GM19193 (cell line): ENCODE measurements around the gene ITPR3.

Experiments used
- POLR2A ChIP-seq: IDR thresholded peaks from 4 replicates; pipeline ENCODE4 v1.6.1; 2011; ENCODE audit not compliant: insufficient read depth, insufficient read length; ENCODE audit errors: extremely low read depth

ITPR3 gene

DNA sequence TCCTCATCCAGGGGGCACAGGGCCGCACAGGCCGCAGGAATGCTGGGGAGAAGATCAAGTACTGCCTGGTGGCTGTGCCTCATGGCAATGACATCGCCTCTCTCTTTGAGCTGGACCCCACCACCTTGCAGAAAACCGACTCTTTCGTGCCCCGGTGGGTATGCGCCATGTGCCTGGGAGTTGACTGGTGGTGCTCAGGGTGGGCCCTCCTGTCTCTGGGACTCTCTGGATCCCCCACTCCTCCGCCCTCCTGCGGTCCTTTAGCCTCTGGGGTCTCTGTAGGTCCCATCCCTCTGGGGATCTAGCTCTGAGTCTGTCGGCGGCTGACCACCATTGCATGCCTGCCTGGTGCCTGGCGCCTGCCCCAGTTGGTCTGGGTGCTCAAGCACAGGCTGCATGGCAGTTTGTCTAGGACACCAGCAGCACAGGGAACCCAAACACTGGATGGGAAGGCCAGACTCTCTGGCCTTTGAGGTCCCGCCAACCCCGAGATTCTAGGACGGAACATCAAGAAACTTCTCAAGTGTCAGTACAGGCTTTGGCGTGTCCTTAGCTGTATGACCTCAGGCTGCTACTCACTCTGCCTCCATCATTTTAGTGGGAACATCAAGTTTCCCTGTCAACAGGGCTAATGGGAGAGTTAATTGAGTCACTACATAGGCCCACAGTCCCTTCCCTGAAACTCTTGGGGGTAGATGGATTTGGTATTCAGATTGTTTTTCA lies 42.8 kb downstream of the ITPR3 start:
- TF ChIP-seq POLR2A = no peak

DNA sequence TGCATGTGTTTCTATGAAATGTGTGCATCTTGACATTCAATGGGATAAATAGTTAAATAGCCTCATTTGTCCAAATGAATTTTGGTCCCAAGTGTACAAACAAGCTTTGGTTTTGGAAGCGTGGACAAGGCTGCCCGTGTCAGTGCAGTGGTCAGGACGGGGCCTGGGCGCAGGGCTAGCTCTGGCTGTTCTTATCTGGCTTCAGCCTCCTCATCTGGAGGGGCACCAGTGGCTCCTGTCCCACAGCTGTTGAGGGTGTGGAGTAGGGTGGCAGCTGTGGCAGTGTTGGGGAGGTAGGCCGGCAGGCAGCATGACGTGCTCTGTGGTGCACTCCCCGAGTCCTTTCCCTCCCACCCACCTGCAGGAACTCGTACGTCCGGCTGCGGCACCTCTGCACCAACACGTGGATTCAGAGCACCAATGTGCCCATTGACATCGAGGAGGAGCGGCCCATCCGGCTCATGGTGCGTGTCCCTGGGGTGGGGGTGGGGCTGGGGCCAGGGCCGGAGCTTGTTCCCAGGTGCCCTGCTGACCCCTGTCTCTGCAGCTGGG lies 43.5 kb downstream of the ITPR3 start:
- TF ChIP-seq POLR2A = no peak

DNA sequence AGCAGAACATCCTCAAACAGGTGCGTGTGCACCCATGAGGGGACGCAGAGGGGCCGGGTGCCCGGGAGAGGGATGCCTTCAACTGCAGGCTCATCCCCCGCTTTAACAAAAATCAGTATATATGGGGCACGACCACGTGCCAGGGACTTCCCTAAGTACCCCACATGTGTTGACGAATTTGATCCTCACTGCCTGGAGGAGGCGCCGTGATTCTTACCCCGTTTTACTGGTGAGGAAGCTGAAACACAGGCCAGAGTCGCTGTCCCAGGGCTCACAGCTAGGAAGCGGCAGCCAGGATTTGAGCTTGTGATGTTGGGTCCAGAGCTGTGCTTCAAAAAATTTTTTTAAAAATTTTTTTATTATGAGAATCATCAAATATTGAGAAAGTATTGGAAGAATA lies 44.8 kb downstream of the ITPR3 start:
- TF ChIP-seq POLR2A = no peak

DNA sequence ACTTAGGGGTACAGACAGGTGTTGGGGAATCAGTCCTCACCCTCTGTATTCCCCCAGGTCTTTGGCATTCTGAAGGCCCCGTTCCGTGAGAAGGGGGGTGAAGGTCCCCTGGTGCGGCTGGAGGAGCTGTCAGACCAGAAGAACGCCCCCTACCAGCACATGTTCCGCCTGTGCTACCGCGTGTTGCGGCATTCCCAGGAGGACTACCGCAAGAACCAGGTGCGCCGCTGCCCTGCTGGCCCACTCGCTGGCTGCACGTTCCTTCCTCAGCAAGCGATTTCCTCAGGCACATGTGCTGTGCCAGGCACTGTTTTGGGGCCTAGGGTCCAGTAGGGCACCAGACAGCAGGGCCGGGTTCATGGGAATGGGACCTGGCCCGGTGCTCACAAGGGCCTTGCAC lies 46.0 kb downstream of the ITPR3 start:
- no peak for TF ChIP-seq POLR2A

DNA sequence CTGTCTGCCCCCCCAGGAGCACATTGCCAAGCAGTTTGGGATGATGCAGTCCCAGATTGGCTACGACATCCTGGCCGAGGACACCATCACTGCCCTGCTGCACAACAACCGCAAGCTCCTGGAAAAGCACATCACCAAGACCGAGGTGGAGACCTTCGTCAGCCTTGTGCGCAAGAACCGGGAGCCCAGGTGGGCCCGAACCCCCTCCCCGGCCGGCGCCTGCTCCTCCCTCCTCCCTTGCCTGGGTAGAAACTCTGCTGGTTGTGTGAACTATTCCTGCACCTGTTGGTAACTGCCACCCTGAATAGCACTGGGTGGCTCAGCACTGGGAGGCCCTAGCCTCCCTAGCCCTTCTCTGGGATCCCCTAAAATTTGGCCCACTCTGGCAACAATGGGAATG lies 46.7 kb downstream of the ITPR3 start:
- no peak for TF ChIP-seq POLR2A

DNA sequence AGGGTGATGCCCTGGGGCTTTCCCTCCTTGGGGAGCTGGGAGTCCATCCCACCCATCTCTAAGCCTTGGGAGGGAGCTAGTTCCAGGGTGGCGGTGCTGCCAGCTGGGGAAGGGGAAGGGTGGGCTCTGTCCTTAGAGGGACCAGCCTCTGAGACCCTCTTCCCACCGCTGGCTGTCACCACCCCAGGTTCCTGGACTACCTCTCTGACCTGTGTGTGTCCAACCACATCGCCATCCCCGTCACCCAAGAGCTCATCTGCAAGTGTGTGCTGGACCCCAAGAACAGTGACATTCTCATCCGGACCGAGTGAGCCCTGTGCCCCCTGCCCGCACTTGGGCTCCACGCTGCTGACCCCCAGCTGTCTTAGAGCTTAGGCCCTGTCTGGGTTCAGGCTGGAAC lies 47.2 kb downstream of the ITPR3 start:
- no peak for TF ChIP-seq POLR2A

DNA sequence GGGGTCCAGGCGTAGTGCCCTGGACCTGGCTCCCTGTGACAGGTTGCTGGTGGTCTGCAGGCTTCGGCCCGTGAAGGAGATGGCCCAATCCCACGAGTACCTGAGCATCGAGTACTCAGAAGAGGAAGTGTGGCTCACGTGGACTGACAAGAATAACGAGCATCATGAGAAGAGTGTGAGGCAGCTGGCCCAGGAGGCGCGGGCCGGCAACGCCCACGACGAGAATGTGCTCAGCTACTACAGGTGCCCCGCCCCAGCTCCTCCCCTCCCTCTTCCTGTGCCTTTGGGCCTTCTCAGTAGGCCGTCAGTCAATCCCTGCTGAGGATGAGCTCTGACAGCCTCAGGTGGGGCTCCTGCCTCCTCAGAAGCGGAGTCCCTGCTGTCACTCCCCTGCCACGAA lies 47.8 kb downstream of the ITPR3 start:
- no peak for TF ChIP-seq POLR2A

DNA sequence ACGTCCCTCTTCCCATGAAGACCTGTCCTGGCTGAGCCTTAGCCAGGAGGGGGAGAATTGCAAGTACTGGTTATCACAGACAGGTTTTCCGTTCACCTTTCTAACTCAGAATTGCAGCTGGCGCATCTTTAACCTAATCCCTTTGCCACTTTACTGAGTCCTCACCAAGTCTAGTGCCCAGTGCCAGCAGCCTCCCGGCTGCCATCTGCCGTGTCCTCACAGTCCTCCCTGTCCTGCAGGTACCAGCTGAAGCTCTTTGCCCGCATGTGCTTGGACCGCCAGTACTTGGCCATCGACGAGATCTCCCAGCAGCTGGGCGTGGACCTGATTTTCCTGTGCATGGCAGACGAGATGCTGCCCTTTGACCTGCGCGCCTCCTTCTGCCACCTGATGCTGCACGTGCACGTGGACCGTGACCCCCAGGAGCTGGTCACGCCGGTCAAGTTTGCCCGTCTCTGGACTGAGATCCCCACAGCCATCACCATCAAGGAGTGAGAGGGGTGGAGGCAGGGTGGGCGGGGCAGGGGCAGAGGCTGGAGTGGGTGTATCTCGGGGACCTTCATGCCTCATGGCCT lies 49.1 kb downstream of the ITPR3 start:
- no peak for TF ChIP-seq POLR2A

DNA sequence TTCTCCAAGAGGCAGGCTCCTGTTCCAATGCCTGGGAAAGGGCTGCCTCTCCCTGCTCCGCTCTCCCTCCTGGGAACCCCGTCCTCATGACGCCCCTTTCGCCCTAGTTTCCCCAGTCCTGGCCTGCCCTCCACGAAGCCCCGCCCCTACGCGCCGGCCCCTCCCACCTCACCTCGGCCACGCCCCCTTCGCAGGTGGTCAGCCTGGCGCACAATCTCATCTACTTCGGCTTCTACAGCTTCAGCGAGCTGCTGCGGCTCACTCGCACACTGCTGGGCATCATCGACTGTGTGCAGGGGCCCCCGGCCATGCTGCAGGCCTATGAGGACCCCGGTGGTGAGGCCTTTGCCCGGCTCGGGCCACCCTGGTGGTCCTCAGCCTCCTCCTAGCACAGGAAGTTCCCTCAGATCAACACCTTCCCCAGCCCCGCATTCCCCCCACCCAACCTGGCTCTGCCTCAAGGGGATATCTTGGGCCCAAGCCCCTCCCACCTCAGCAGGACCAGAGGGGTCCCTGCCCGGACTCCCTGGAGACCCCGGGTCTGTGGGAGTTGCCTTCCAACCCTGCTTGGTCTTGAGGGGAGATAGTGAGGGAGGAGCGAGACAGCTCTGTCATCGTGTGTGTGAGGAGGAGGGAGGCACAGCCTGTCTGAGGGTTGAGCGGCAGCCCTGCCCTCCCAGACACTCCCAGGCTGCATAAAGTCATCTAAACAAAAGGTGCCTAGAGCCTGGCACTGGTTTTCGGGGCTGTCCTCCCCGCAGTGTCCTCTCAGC lies 50.0 kb downstream of the ITPR3 start:
- TF ChIP-seq POLR2A = no peak

DNA sequence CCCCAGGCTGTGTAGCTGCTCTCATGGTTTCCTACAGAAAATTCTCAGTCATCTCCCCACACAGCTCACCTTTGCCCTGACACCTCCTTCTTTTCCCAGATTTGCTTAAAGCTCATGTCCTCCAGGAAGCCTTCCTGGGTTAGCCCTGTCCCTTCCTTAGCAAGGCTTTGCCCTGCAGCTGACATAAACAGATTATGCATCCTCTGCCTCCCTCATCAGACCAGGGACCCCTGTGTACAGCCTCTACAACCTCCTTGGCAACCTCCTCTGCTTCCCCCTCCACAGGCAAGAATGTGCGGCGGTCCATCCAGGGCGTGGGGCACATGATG lies 50.6 kb downstream of the ITPR3 start:
- TF ChIP-seq POLR2A = no peak

DNA sequence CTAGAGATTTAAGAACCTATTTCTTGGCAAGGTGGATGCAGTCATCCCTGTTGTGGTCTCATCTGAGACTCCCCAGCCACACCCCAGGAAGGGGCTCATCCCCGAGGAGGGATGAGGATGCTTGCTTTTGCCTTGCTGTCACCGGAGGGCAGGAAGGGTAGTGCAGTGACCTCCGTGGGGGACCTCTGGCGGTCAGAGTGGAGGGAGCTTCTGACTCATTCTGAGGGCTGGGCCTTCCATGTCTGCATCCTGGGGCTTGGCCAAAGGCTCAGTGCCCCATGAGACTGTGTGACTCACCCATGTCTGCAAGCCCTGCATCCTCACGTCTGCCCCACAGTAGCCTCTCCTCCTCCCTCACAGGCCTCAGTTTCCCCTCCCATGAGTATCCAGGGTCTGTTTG lies 51.7 kb downstream of the ITPR3 start:
- TF ChIP-seq POLR2A = no peak

DNA sequence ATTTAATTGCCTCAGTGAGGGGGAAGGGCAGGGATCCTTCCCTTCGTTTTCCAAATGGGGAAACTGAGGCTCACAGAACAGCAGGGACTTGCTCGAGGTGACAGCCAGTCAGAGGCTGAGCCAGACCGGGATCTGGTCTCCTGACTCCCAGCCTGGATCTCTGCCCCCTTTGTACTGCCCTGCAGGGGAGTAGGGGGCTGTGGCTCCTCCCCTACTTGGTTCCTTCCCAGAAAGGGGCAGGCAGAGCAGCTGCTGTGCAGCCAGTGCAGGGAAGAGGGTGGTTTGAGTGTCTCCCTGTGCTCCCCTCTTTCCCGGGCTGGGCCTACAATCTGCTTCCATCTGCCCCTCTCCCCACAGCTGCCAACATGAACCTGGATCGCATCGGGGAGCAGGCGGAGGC lies 52.7 kb downstream of the ITPR3 start:
- TF ChIP-seq POLR2A = no peak

DNA sequence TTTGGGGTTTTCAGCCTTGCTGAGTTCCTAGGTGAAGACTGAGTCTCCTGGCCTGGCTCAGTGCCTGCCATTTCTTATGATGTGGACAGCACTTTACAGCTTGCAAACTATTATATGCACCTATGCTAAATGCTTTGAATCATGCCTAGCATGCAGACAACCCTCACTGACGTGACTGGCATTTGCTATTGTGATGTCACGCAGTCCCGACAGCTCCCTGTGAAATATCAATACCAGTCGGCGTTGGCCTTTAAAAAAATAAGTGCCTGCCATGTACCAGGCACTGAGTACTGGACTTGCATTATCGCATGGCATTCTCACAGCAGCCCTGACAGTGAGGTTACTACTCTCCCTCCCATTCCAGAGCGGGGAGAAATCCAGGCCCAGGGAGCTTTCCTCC lies 54.8 kb downstream of the ITPR3 start:
- no peak for TF ChIP-seq POLR2A

DNA sequence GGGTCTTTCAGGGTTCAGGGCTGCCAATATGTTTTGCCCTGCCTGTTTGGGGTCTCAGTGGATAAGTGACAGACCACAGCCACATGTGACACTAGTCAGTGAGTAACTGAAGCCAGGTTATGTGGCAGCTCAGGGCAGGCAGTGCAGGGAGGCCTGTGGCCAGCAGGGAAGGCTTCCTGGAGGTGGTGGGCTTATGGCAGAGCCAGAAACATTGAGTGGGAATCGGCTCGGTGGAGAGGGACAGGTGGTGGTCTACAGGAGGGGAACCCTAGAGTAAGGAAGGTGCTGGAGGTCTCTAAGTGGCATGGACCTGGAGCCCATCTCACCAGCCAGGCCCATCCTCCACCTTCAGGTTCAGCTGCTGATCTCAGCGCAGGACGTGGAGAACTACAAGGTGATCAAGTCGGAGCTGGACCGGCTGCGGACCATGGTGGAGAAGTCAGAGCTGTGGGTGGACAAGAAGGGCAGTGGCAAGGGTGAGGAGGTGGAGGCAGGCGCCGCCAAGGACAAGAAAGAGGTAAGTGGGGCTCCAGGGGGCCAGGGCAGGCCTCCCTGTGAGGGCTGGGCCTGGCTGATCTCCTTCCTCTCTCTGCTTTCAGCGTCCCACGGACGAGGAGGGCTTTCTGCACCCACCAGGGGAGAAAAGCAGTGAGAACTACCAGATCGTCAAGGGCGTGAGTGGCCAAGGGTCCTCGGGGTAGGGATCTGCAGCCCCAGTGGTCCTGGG lies 55.5 kb downstream of the ITPR3 start:
- TF ChIP-seq POLR2A = no peak

DNA sequence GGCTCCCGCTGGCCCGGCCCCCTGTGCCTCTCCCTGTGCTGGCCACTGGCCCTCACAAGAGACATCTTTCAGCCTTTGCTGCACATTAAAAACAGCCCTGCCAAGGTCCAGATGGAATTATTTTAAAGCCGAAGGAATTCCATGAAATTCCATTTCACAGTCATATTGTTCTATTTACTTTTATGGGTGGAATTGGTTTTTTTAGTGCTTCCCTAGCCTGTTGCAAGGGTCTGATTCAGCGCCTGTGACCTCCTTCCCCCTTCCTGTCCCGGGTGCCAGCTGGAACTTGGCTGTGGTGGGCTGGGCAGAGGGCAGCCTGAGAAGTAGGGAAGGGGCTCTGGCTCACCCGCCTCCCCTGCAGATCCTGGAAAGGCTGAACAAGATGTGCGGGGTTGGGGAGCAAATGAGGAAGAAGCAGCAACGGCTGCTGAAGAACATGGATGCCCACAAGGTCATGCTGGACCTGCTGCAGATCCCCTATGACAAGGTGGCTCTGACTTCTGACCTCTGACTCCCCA lies 56.1 kb downstream of the ITPR3 start:
- no peak for TF ChIP-seq POLR2A

DNA sequence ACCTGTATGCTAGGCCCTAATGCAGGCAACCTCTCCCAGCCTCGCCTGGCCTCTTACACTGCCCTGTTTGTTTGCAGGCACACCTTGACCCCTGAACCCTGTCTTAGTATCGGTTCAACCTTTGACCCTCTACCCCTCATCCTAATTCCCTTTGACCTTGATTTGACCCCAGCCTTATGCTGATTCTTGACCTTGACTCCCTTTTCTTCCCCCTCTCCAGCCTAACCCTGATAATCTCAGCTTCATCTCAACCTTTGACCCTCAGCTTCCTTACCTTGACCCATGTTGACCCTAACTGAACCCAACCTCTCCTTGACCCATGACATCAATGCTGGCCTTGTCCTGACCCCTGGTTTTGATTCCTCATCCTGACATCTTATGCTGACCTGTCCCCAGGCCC lies 56.6 kb downstream of the ITPR3 start:
- no peak for TF ChIP-seq POLR2A
